ENCODE measurements around the gene UBXN1.

UBXN1 gene

GRCh38 chr11:62719302-62719978, 40.6 kb upstream of the UBXN1 start:
- peak overlapping the region; percentile 31 for H3K27ac ChIP-seq (ENCODE audit: low read length)
- no peak overlapping the region for H3K4me3 ChIP-seq (ENCODE audit: low read length in 2 of 2)
- H3K4me1 ChIP-seq (ENCODE audit: control insufficient read depth, insufficient read depth, low read length) = peaks cover 10% of the 10 kb centered on the region
- H3K36me3 ChIP-seq (ENCODE audit: control insufficient read depth in 2 of 2, insufficient read depth in 2 of 2, low read length in 2 of 2) = peaks cover 78 to 79% of the 10 kb centered on the region in 2 donors
- no peak overlapping the region for H3K9ac ChIP-seq (ENCODE audit: low read length in 2 of 2)
- no peaks in the 10 kb centered on the region for H3K9me3 ChIP-seq (ENCODE audit: control insufficient read depth in 2 of 2, low read length in 2 of 2)
- H3K27me3 ChIP-seq (ENCODE audit: control insufficient read depth in 1 of 2, insufficient read depth in 2 of 2, low read length in 2 of 2) = no peaks in the 10 kb centered on the region

GRCh38 chr11:62716816-62717215, 37.9 kb upstream of the UBXN1 start:
- Histone ChIP-seq H3K36me3 (ENCODE audit: control insufficient read depth in 2 of 2, insufficient read depth in 2 of 2, low read length in 2 of 2) (peaks cover 61 to 76% of the 10 kb centered on the region in 2 donors), H3K4me1 (ENCODE audit: control insufficient read depth, insufficient read depth, low read length) (peaks cover 3% of the 10 kb centered on the region), H3K9ac (ENCODE audit: low read length in 2 of 2) (no peak overlapping the region)

GRCh38 chr11:62716206-62716605, 37.3 kb upstream of the UBXN1 start:
- no peaks in the 10 kb centered on the region for H3K9me3 ChIP-seq (ENCODE audit: control insufficient read depth in 2 of 2, low read length in 2 of 2)
- H3K27me3 ChIP-seq (ENCODE audit: control insufficient read depth in 1 of 2, insufficient read depth in 2 of 2, low read length in 2 of 2) = no peaks in the 10 kb centered on the region
- H3K4me3 ChIP-seq (ENCODE audit: low read length in 2 of 2) = no peak overlapping the region
- peaks cover 59 to 74% of the 10 kb centered on the region in 2 donors for H3K36me3 ChIP-seq (ENCODE audit: control insufficient read depth in 2 of 2, insufficient read depth in 2 of 2, low read length in 2 of 2)
- H3K4me1 ChIP-seq (ENCODE audit: control insufficient read depth, insufficient read depth, low read length) = peaks cover 3% of the 10 kb centered on the region
- no peak overlapping the region for H3K27ac ChIP-seq (ENCODE audit: low read length)
- H3K9ac ChIP-seq (ENCODE audit: low read length in 2 of 2) = no peak overlapping the region

More at GRCh38 chr11:62716816-62717215, 37.9 kb upstream of the UBXN1 start:
- Histone ChIP-seq H3K27me3 (ENCODE audit: control insufficient read depth in 1 of 2, insufficient read depth in 2 of 2, low read length in 2 of 2) (no peaks in the 10 kb centered on the region), H3K9me3 (ENCODE audit: control insufficient read depth in 2 of 2, low read length in 2 of 2) (no peaks in the 10 kb centered on the region), H3K4me3 (ENCODE audit: low read length in 2 of 2) (no peak overlapping the region), H3K27ac (ENCODE audit: low read length) (no peak overlapping the region)

GRCh38 chr11:62715150-62716130, 36.6 kb upstream of the UBXN1 start:
- Histone ChIP-seq H3K9ac (ENCODE audit: low read length in 2 of 2) (no peak overlapping the region), H3K9me3 (ENCODE audit: control insufficient read depth in 2 of 2, low read length in 2 of 2) (no peaks in the 10 kb centered on the region)

GRCh38 chr11:62713343-62713742, 34.5 kb upstream of the UBXN1 start:
- no peaks in the 10 kb centered on the region for H3K9me3 ChIP-seq (ENCODE audit: control insufficient read depth in 2 of 2, low read length in 2 of 2)
- no peaks in the 10 kb centered on the region for H3K27me3 ChIP-seq (ENCODE audit: control insufficient read depth in 1 of 2, insufficient read depth in 2 of 2, low read length in 2 of 2)
- peaks cover 25% of the 10 kb centered on the region for H3K4me1 ChIP-seq (ENCODE audit: control insufficient read depth, insufficient read depth, low read length)
- H3K4me3 ChIP-seq (ENCODE audit: low read length in 2 of 2) = no peak overlapping the region
- no peak overlapping the region for H3K9ac ChIP-seq (ENCODE audit: low read length in 2 of 2)
- H3K36me3 ChIP-seq (ENCODE audit: control insufficient read depth in 2 of 2, insufficient read depth in 2 of 2, low read length in 2 of 2) = peaks cover 37 to 58% of the 10 kb centered on the region in 2 donors
- no peak overlapping the region for H3K27ac ChIP-seq (ENCODE audit: low read length)

More at GRCh38 chr11:62715150-62716130, 36.6 kb upstream of the UBXN1 start:
- Histone ChIP-seq H3K27ac (ENCODE audit: low read length) (no peak overlapping the region), H3K4me1 (ENCODE audit: control insufficient read depth, insufficient read depth, low read length) (peaks cover 6% of the 10 kb centered on the region), H3K36me3 (ENCODE audit: control insufficient read depth in 2 of 2, insufficient read depth in 2 of 2, low read length in 2 of 2) (peaks cover 54 to 73% of the 10 kb centered on the region in 2 donors), H3K4me3 (ENCODE audit: low read length in 2 of 2) (no peak overlapping the region), H3K27me3 (ENCODE audit: control insufficient read depth in 1 of 2, insufficient read depth in 2 of 2, low read length in 2 of 2) (no peaks in the 10 kb centered on the region)

- Histone ChIP-seq H3K9me3 (ENCODE audit: control insufficient read depth in 2 of 2, low read length in 2 of 2) (no peaks in the 10 kb centered on the region), H3K4me3 (ENCODE audit: low read length in 2 of 2) (no peak overlapping the region), H3K27me3 (ENCODE audit: control insufficient read depth in 1 of 2, insufficient read depth in 2 of 2, low read length in 2 of 2) (no peaks in the 10 kb centered on the region), H3K9ac (ENCODE audit: low read length in 2 of 2) (no peak overlapping the region), H3K4me1 (ENCODE audit: control insufficient read depth, insufficient read depth, low read length) (peaks cover 28% of the 10 kb centered on the region), H3K36me3 (ENCODE audit: control insufficient read depth in 2 of 2, insufficient read depth in 2 of 2, low read length in 2 of 2) (peaks cover 35 to 54% of the 10 kb centered on the region in 2 donors), H3K27ac (ENCODE audit: low read length) (no peak overlapping the region)
Measured at GRCh38 chr11:62712861-62713260, 34.0 kb upstream of the UBXN1 start.

GRCh38 chr11:62712276-62712812, 33.5 kb upstream of the UBXN1 start:
- H3K9me3 ChIP-seq (ENCODE audit: control insufficient read depth in 2 of 2, low read length in 2 of 2) = no peaks in the 10 kb centered on the region
- H3K27me3 ChIP-seq (ENCODE audit: control insufficient read depth in 1 of 2, insufficient read depth in 2 of 2, low read length in 2 of 2) = no peaks in the 10 kb centered on the region
- H3K27ac ChIP-seq (ENCODE audit: low read length) = no peak overlapping the region
- no peak overlapping the region for H3K9ac ChIP-seq (ENCODE audit: low read length in 2 of 2)
- H3K4me1 ChIP-seq (ENCODE audit: control insufficient read depth, insufficient read depth, low read length) = peaks cover 31% of the 10 kb centered on the region
- H3K36me3 ChIP-seq (ENCODE audit: control insufficient read depth in 2 of 2, insufficient read depth in 2 of 2, low read length in 2 of 2) = peaks cover 30 to 49% of the 10 kb centered on the region in 2 donors
- no peak overlapping the region for H3K4me3 ChIP-seq (ENCODE audit: low read length in 2 of 2)

- H3K4me3 ChIP-seq (ENCODE audit: low read length in 2 of 2) = peak overlapping the region; percentile 83 to 91
- H3K27ac ChIP-seq (ENCODE audit: low read length) = peak overlapping the region; percentile 96
- H3K9ac ChIP-seq (ENCODE audit: low read length in 2 of 2) = peak overlapping the region; percentile 93 to 96
- peaks cover 12 to 28% of the 10 kb centered on the region in 2 donors for H3K36me3 ChIP-seq (ENCODE audit: control insufficient read depth in 2 of 2, insufficient read depth in 2 of 2, low read length in 2 of 2)
- H3K9me3 ChIP-seq (ENCODE audit: control insufficient read depth in 2 of 2, low read length in 2 of 2) = no peaks in the 10 kb centered on the region
- no peaks in the 10 kb centered on the region for H3K27me3 ChIP-seq (ENCODE audit: control insufficient read depth in 1 of 2, insufficient read depth in 2 of 2, low read length in 2 of 2)
- H3K4me1 ChIP-seq (ENCODE audit: control insufficient read depth, insufficient read depth, low read length) = peaks cover 53% of the 10 kb centered on the region
Measured at GRCh38 chr11:62710001-62710345, 31.1 kb upstream of the UBXN1 start.

GRCh38 chr11:62709247-62710000, 30.6 kb upstream of the UBXN1 start:
- no peaks in the 10 kb centered on the region for H3K9me3 ChIP-seq (ENCODE audit: control insufficient read depth in 2 of 2, low read length in 2 of 2)
- H3K4me3 ChIP-seq (ENCODE audit: low read length in 2 of 2) = peak overlapping the region; percentile 87 to 91
- H3K9ac ChIP-seq (ENCODE audit: low read length in 2 of 2) = peak overlapping the region; percentile 93 to 96
- peaks cover 8 to 25% of the 10 kb centered on the region in 2 donors for H3K36me3 ChIP-seq (ENCODE audit: control insufficient read depth in 2 of 2, insufficient read depth in 2 of 2, low read length in 2 of 2)
- peaks cover 51% of the 10 kb centered on the region for H3K4me1 ChIP-seq (ENCODE audit: control insufficient read depth, insufficient read depth, low read length)
- no peaks in the 10 kb centered on the region for H3K27me3 ChIP-seq (ENCODE audit: control insufficient read depth in 1 of 2, insufficient read depth in 2 of 2, low read length in 2 of 2)
- H3K27ac ChIP-seq (ENCODE audit: low read length) = peak overlapping the region; percentile 96

- Histone ChIP-seq H3K9me3 (ENCODE audit: control insufficient read depth in 2 of 2, low read length in 2 of 2) (no peaks in the 10 kb centered on the region), H3K27me3 (ENCODE audit: control insufficient read depth in 1 of 2, insufficient read depth in 2 of 2, low read length in 2 of 2) (no peaks in the 10 kb centered on the region), H3K9ac (ENCODE audit: low read length in 2 of 2) (peak overlapping the region; percentile 93), H3K4me1 (ENCODE audit: control insufficient read depth, insufficient read depth, low read length) (peaks cover 51% of the 10 kb centered on the region), H3K27ac (ENCODE audit: low read length) (peak overlapping the region; percentile 96), H3K4me3 (ENCODE audit: low read length in 2 of 2) (peak overlapping the region; percentile 87 to 91), H3K36me3 (ENCODE audit: control insufficient read depth in 2 of 2, insufficient read depth in 2 of 2, low read length in 2 of 2) (peaks cover 5 to 20% of the 10 kb centered on the region in 2 donors)
Measured at GRCh38 chr11:62708793-62709192, 29.9 kb upstream of the UBXN1 start.
